ENCODE data around the gene KIF26B. TPM values are rescaled to one million over a fixed set of nuclear protein-coding genes. Genes with fewer than 3 reads are reported as not detected.

The KIF26B gene
- total and polyA plus RNA-seq, 2 experiments from 2014 or later: 0.03 to 0.76 TPM

DNA sequence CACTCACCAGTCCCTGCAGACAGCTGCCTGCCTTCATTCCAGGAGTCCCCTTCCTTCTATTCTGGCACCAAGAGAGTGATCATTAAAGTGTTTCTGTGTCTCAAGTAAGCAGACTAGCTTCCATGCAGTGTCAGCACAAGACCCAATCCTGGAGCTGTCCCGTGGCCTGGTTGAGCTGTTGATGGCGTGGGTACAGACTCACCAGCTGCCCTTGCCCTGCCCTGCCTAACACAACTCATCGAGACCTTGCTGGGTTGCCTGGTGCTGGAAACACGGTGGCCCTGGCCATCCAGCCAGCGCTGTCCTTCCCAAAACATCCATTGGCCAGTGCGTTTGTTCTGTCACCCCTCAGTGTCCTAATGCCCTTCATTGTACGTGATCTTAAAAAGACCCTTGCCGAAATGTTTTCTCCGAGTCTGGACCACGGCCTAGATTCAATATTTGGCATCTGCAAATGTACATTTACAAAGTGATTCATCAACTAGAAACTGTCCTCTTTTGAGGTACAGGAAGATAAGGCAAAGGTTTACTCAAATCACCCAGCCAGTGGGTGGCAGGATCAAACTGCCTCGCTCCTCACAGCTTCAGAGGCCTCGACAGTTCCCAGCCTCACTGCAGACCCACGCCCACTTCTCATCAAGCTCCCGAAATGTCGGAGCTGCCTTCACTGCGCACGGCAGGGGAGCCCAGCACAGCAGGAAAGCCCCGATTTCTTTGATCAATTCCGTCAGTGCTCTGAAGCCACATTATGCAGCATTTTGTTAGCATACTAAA, 494.2 kb downstream of the KIF26B start:
- Mint-ChIP-seq H3K4me1 (peaks cover 6% of the 10 kb centered on the region), H3K4me3 (no peak overlapping the region)
- DNase-seq (ENCODE audit: low spot score): peak; percentile 43

DNA sequence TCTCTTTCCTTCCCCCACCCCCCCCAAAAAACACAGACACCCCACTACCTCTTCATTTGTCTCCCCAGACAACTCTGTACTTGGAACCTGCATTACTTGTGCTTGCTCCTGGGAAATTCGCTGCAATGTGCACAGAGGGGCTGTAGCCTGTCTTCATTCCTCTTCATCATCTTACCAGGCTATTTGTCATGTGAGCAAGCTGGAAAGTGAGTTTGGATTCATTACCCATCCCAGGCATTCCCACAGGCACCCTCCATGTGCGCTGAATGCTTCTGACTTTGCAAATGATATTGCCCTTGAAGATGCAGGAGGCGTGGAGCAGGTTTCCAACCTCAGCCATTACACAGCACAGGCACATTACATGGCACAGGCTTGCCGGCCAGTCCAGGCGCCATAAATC, 494.9 kb downstream of the KIF26B start:
- Mint-ChIP-seq H3K27me3 (ENCODE audit: insufficient read depth, low read depth, poor library complexity) (no peaks in the 10 kb centered on the region), H3K4me1 (peaks cover 8% of the 10 kb centered on the region), H3K4me3 (no peak overlapping the region), H3K36me3 (ENCODE audit: low read depth) (peaks cover 4% of the 10 kb centered on the region; the same call in 1 of the 3 replicates), H3K9me3 (peaks cover 24% of the 10 kb centered on the region), H3K27ac (no peak overlapping the region)
- no peaks in the 10 kb centered on the region for H3K36me3 ChIP-seq (ENCODE audit: insufficient read depth)
- ATAC-seq: no peak
- no peak for DNase-seq (ENCODE audit: low spot score)
- H3K79me2 ChIP-seq (replicated peaks; ENCODE audit: insufficient read depth): no peaks in the 10 kb centered on the region
- H3K27me3 ChIP-seq (ENCODE audit: insufficient read depth): no peaks in the 10 kb centered on the region
- no peak overlapping the region for H2AFZ ChIP-seq
- no peak overlapping the region for H3K27ac ChIP-seq (ENCODE audit: low read depth)
- H3K4me2 ChIP-seq: no peak overlapping the region
- peaks cover 6% of the 10 kb centered on the region; the same call in 1 of the 2 replicates for H3K9me2 ChIP-seq (ENCODE audit: insufficient read depth)
- H3F3A ChIP-seq (replicated peaks; ENCODE audit: low read depth): no peaks in the 10 kb centered on the region
- H3K4me3 ChIP-seq: no peak overlapping the region
- H3K4me1 ChIP-seq (ENCODE audit: insufficient read depth): no peaks in the 10 kb centered on the region; the same call in 1 of the 2 replicates
- H4K20me1 ChIP-seq (replicated peaks; ENCODE audit: insufficient read depth): no peaks in the 10 kb centered on the region
- TF ChIP-seq CTCF (conservative IDR thresholded peaks at IDR 0.05; ENCODE audit: low read depth in 2 of 2) (no peak), POLR2AphosphoS5 (IDR thresholded peaks at IDR 0.05; ENCODE audit: low read depth) (no peak), NANOG (IDR thresholded peaks at IDR 0.05; ENCODE audit: borderline replicate concordance) (no peak), ZNF114 (CRISPR knock-in tag; IDR thresholded peaks at IDR 0.05) (no peak)
- TF ChIP-seq, protein P1, sequence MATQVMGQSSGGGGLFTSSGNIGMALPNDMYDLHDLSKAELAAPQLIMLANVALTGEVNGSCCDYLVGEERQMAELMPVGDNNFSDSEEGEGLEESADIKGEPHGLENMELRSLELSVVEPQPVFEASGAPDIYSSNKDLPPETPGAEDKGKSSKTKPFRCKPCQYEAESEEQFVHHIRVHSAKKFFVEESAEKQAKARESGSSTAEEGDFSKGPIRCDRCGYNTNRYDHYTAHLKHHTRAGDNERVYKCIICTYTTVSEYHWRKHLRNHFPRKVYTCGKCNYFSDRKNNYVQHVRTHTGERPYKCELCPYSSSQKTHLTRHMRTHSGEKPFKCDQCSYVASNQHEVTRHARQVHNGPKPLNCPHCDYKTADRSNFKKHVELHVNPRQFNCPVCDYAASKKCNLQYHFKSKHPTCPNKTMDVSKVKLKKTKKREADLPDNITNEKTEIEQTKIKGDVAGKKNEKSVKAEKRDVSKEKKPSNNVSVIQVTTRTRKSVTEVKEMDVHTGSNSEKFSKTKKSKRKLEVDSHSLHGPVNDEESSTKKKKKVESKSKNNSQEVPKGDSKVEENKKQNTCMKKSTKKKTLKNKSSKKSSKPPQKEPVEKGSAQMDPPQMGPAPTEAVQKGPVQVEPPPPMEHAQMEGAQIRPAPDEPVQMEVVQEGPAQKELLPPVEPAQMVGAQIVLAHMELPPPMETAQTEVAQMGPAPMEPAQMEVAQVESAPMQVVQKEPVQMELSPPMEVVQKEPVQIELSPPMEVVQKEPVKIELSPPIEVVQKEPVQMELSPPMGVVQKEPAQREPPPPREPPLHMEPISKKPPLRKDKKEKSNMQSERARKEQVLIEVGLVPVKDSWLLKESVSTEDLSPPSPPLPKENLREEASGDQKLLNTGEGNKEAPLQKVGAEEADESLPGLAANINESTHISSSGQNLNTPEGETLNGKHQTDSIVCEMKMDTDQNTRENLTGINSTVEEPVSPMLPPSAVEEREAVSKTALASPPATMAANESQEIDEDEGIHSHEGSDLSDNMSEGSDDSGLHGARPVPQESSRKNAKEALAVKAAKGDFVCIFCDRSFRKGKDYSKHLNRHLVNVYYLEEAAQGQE (IDR thresholded peaks at IDR 0.05; ENCODE audit: unreplicated experiment): no peak

More for the DNA sequence above, 494.2 kb downstream of the KIF26B start:
- Mint-ChIP-seq H3K9me3 (peaks cover 27% of the 10 kb centered on the region), H3K27me3 (ENCODE audit: insufficient read depth, low read depth, poor library complexity) (no peaks in the 10 kb centered on the region), H3K27ac (no peak overlapping the region), H3K36me3 (ENCODE audit: low read depth) (peaks cover 5% of the 10 kb centered on the region; the same call in 1 of the 3 replicates)
- H3K9me2 ChIP-seq (ENCODE audit: insufficient read depth): peaks cover 6% of the 10 kb centered on the region; the same call in 1 of the 2 replicates
- no peaks in the 10 kb centered on the region for H3F3A ChIP-seq (replicated peaks; ENCODE audit: low read depth)
- H2AFZ ChIP-seq: no peak overlapping the region
- TF ChIP-seq CTCF (conservative IDR thresholded peaks at IDR 0.05; ENCODE audit: low read depth in 2 of 2): 0 out of 4 replicates have a peak, but pooled peaks of 1 of the 2 experiments have one; percentile 4
- TF ChIP-seq POLR2AphosphoS5 (IDR thresholded peaks at IDR 0.05; ENCODE audit: low read depth): no peak
- no peaks in the 10 kb centered on the region for H4K20me1 ChIP-seq (replicated peaks; ENCODE audit: insufficient read depth)
- peak; percentile 83 for ATAC-seq
- H3K36me3 ChIP-seq (ENCODE audit: insufficient read depth): no peaks in the 10 kb centered on the region
- H3K4me3 ChIP-seq: no peak overlapping the region
- H3K27ac ChIP-seq (ENCODE audit: low read depth): no peak overlapping the region
- no peaks in the 10 kb centered on the region for H3K79me2 ChIP-seq (replicated peaks; ENCODE audit: insufficient read depth)
- H3K4me2 ChIP-seq: no peak overlapping the region
- no peaks in the 10 kb centered on the region for H3K27me3 ChIP-seq (ENCODE audit: insufficient read depth)
- no peaks in the 10 kb centered on the region; the same call in 1 of the 2 replicates for H3K4me1 ChIP-seq (ENCODE audit: insufficient read depth)
